Left lung (tissue), 10 donors: ENCODE data around the gene CTSW. TPM values are rescaled to one million over a fixed set of nuclear protein-coding genes. Genes with fewer than 3 reads are reported as not detected.

ENCODE experiments used
- ATAC-seq: fragments of 200-7000 bp; cut with Tn5 transposase; one replicate; pipeline ENCODE4 v1.9.1; 2020; ENCODE audit warnings: moderate library complexity
- DNase-seq, 4 donors: peaks; one replicate each; pipeline ENCODE4 v3.0.0-alpha.2; 2013 to 2020
- H3K27ac ChIP-seq, 2 donors: fragments of 200-600 bp; sonication (generic) in 1 of 2; one replicate each; pipeline versions ENCODE4 v1.5.0 to v1.8.0; 2020 to 2021
- H3K27me3 ChIP-seq, 2 donors: fragments of 200-600 bp; sonication (generic) in 1 of 2; one replicate each; pipeline versions ENCODE4 v1.5.0 to v1.8.0; 2020 to 2021
- H3K36me3 ChIP-seq, 2 donors: fragments of 200-600 bp; sonication (generic) in 1 of 2; one replicate each; pipeline versions ENCODE4 v1.5.0 to v1.8.0; 2020 to 2021
- H3K4me1 ChIP-seq, 2 donors: fragments of 200-600 bp; one replicate each; pipeline ENCODE4 v1.8.0; 2021
- H3K4me3 ChIP-seq, 2 donors: fragments of 200-600 bp; sonication (generic) in 1 of 2; one replicate each; pipeline versions ENCODE4 v1.5.0 to v1.8.0; 2020 to 2021; ENCODE audit warnings: mild to moderate bottlenecking in 1 of 2
- H3K9me3 ChIP-seq, 2 donors: fragments of 200-600 bp; sonication (generic) in 1 of 2; one replicate each; pipeline versions ENCODE4 v1.5.0 to v1.8.0; 2020 to 2021
- CTCF ChIP-seq, 2 donors: fragments of 200-600 bp; sonication (generic) in 1 of 2; IDR thresholded peaks; one replicate each; pipeline versions ENCODE4 v1.5.0 to v1.8.0; 2021; ENCODE audit warnings: antibody characterized with exemption in 2 of 2
- intact Hi-C, 2 donors: fragments of 100-400 bp; cut with DNase I; formaldehyde crosslinking; loops; one replicate each; pipeline versions ENCODE4 v1.11.2 to v1.14.2; 2022
- polyA plus RNA-seq, 6 donors: library from polyadenylated mRNA; unstranded; fragments of 120-200 nt; gene quantifications; one replicate each; pipeline ENCODE4 v1.2.1, GENCODE V29; 2013; ENCODE audit not compliant: insufficient read length in 6 of 6
- total RNA-seq, 2 donors: library from RNA; stranded (reverse); fragmentation: NEBNext Ultra II Directional; extraction: Animal tissue kit (Norgen Biotek cat#: 25700); gene quantifications; one replicate each; pipeline ENCODE4 v1.2.1, GENCODE V29; 2021
- donor health status: DM: no; HTN: yes; CAD: no.
- donor health status: DM: no; HTN: no; CAD: no.

CTSW gene
- total and polyA plus RNA-seq, 8 donors = 2.7 to 9.1 (median 5.9) TPM

DNA sequence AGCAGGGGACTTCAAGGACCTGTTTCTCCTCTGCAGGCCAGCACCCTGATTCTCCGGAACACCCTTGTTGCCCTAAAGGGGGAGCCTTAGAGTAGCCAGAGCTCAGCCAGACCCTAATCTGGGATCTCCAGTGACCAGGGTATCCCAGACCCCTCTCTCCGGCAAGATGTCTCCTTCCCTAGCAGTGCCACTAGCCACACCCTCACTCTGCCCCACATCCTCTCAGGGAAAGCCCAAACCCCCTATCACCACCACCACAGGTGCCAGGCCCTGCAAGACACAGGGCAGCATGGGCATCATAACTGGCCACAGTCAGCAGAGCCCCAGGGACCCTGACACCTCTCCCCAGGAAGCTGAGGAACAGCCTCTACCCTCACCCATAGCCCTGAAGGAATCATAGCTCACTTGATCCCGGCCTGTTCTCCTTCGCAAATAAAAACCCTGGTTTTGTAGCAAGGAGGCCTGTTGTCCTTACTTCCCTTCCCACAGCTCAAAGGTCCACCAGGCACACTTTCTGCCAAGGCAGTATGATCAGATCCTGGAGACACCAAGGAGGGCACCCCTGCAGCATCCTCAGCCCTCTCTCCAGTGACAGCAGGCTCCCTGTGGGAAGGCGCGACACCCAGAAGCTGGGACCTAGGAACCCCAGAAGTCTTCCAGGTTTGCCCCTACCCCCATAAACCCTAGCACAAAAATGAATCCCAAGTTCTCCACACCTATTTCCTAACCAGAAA is 26.2 kb upstream of the CTSW start:
- no peaks in the 10 kb centered on the region for H3K9me3 ChIP-seq
- DNase-seq = no peak
- TF ChIP-seq CTCF (IDR thresholded peaks at IDR 0.05) = no peak
- peaks cover 6 to 60% of the 10 kb centered on the region in 2 donors for H3K36me3 ChIP-seq
- no peak for ATAC-seq
- no peak overlapping the region for H3K27ac ChIP-seq
- no peaks in the 10 kb centered on the region for H3K27me3 ChIP-seq
- H3K4me1 ChIP-seq = peaks cover 8 to 34% of the 10 kb centered on the region in 2 donors
- intact Hi-C loops = no loop called here
- H3K4me3 ChIP-seq = no peak overlapping the region

DNA sequence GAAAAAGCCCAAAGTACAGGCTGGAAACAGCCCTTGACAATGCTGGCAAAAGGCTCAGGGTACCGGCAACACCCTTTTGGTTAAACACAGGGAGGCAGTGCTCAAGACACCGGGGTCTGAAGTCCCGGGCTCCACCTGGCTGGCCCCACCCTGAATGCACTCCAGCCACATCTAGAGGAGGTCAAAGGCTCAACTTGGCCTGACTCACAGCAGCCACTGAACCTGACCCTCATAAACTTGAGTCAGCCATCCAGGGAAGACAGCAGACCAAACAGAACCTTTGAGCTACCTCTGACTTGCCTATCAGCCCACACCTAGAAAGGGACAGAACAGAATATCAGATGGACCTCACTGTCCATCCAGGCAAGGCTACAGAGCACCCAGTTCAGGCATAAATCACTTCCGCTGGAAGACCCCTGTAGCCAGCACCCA is 25.5 kb upstream of the CTSW start:
- H3K36me3 ChIP-seq = peaks cover 6 to 60% of the 10 kb centered on the region in 2 donors
- H3K4me3 ChIP-seq = no peak overlapping the region
- intact Hi-C loops = no loop called here
- TF ChIP-seq CTCF (IDR thresholded peaks at IDR 0.05) = no peak
- peaks cover 8 to 41% of the 10 kb centered on the region in 2 donors for H3K4me1 ChIP-seq
- no peaks in the 10 kb centered on the region for H3K27me3 ChIP-seq
- DNase-seq (no peak), ATAC-seq (no peak)
- H3K9me3 ChIP-seq = no peaks in the 10 kb centered on the region
- no peak overlapping the region for H3K27ac ChIP-seq

GRCh38 chr11:65854852-65855837 is 24.5 kb upstream of the CTSW start:
- ATAC-seq (no peak), DNase-seq (no peak)
- Histone ChIP-seq H3K27me3 (no peaks in the 10 kb centered on the region), H3K36me3 (peaks cover 6 to 60% of the 10 kb centered on the region in 2 donors), H3K9me3 (no peaks in the 10 kb centered on the region), H3K4me3 (peak overlapping the region in 1 of 2 donors; percentile 96), H3K4me1 (peaks cover 8 to 49% of the 10 kb centered on the region in 2 donors), H3K27ac (no peak overlapping the region)
- intact Hi-C loops = no loop called here
- no peak for TF ChIP-seq CTCF (IDR thresholded peaks at IDR 0.05)

- Histone ChIP-seq H3K4me3 (peak overlapping the region; percentile 95 to 96), H3K27me3 (no peaks in the 10 kb centered on the region), H3K4me1 (peaks cover 8 to 52% of the 10 kb centered on the region in 2 donors), H3K9me3 (no peaks in the 10 kb centered on the region), H3K27ac (peak overlapping the region in 1 of 2 donors; percentile 99), H3K36me3 (peaks cover 6 to 54% of the 10 kb centered on the region in 2 donors)
- intact Hi-C loops = no loop called here
- TF ChIP-seq CTCF (IDR thresholded peaks at IDR 0.05) = no peak
- ATAC-seq = no peak
- DNase-seq = no peak
These were observed 23.7 kb upstream of the CTSW start for GRCh38 chr11:65855927-65856363.
